BLaER1 treated with 17β-estradiol and CSF1 and Interleukin-3, amounts not matched to agents 10 nM and 100 nM (cell line): ENCODE results near the gene HSPB3.

Source experiments
- H3K27ac ChIP-seq, 11 experiments: shearing (Covaris generic); formaldehyde crosslinking; 2 replicates each; pipeline ENCODE4 v1.8.1; 2022
- H3K27me3 ChIP-seq, 11 experiments: shearing (Covaris generic); formaldehyde crosslinking; 2 replicates each; pipeline ENCODE4 v1.8.1; 2022
- H3K36me3 ChIP-seq, 11 experiments: shearing (Covaris generic); formaldehyde crosslinking; 2 replicates each; pipeline ENCODE4 v1.8.1; 2022
- H3K4me1 ChIP-seq, 10 experiments: shearing (Covaris generic); formaldehyde crosslinking; 2 replicates each; pipeline ENCODE4 v1.8.1; 2022
- H3K4me2 ChIP-seq, 11 experiments: shearing (Covaris generic); formaldehyde crosslinking; 2 replicates each; pipeline ENCODE4 v1.8.1; 2022
- H3K4me3 ChIP-seq, 10 experiments: shearing (Covaris generic); formaldehyde crosslinking; 2 replicates each; pipeline ENCODE4 v1.8.1; 2022
- H3K9ac ChIP-seq, 11 experiments: shearing (Covaris generic); formaldehyde crosslinking; 2 replicates each; pipeline ENCODE4 v1.8.1; 2022
- H3K9me3 ChIP-seq, 11 experiments: shearing (Covaris generic); formaldehyde crosslinking; replicated peaks in 1 of 11; 2 replicates each; pipeline ENCODE4 v1.8.1; 2022
- H4K20me1 ChIP-seq, 11 experiments: shearing (Covaris generic); formaldehyde crosslinking; 2 replicates each; pipeline ENCODE4 v1.8.1; 2022
- Cebpa-rat ChIP-seq, 11 experiments: shearing (Covaris generic); IDR thresholded peaks; 2 replicates each; pipeline ENCODE4 v1.8.1; 2022

Gene HSPB3

GRCh38 chr5:54495027-54495426, 39.5 kb downstream of the HSPB3 start:
- no peaks in the 10 kb centered on the region for H3K36me3 ChIP-seq
- H4K20me1 ChIP-seq, result no peaks in the 10 kb centered on the region
- no peak overlapping the region for H3K27ac ChIP-seq
- TF ChIP-seq Cebpa-rat (IDR thresholded peaks at IDR 0.05), result no peak
- H3K4me2 ChIP-seq, result no peak overlapping the region
- peaks cover 19 to 30% (median 27%) of the 10 kb centered on the region in 11 experiments for H3K9me3 ChIP-seq
- no peak overlapping the region for H3K9ac ChIP-seq
- H3K4me3 ChIP-seq, result no peak overlapping the region
- peaks cover 0 to 8% (median 0%) of the 10 kb centered on the region in 10 experiments; a peak in 2 of 20 replicates for H3K4me1 ChIP-seq
- no peaks in the 10 kb centered on the region for H3K27me3 ChIP-seq
